Body of pancreas (tissue), 4 donors: ENCODE results near the gene CTSZ.

ENCODE experiments used
- CTCF ChIP-seq, 7 experiments: fragments of 450-650 bp in 4 of 7; fragments of 200-600 bp in 3 of 7; sonication (generic) in 3 of 7; IDR thresholded peaks; one replicate each; pipeline ENCODE4 v1.5.1; 2016 to 2019; ENCODE audit warnings: antibody characterized with exemption in 7 of 7
- POLR2A ChIP-seq, 3 donors: fragments of 450-650 bp; IDR thresholded peaks; one replicate each; pipeline ENCODE4 v1.6.1; 2016; ENCODE audit warnings: antibody characterized with exemption in 3 of 3, mild to moderate bottlenecking in 2 of 3

DNA sequence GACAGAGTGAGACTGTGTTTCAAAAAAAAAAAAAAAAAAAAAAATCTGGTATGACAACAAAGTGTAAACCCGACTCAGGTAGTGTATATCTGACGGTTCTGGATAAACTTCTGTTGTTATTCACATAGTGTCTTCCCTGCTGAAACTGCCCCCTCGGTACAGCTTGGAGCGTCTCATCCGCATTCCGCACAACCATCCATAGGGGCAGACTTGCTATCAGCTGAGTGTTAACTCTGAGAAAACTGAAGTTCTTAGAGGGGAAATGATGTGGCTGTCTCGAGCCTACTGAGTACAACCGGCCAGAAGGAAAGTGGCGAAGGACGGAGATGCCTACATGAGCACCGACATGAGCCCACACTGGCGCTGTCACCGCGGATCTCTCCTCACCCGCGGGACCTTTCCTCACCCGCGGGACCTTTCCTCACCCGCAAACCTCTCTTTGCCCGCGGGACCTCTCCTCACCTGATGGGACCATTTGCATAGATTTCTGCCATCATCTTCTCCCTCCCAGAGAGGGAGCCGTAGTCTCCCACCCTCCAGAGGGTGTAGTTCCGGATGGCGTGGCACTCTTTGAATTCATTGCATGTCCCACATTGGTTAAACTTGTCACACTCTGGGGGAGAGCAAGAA is 9.8 kb downstream of the CTSZ start:
- TF ChIP-seq POLR2A (IDR thresholded peaks at IDR 0.05): no peak
- no peak for TF ChIP-seq CTCF (IDR thresholded peaks at IDR 0.05)
